HL-60 (cell line): ENCODE results near the gene ACACA.

Experiments
- DNase-seq, 2 experiments: peaks; one replicate each; pipeline ENCODE4 v3.0.0-alpha.2; 2010 to 2020; ENCODE audit warnings: low read depth in 1 of 2, low spot score in 1 of 2
- H3K27ac ChIP-seq: fragments of 250-450 bp; sonication (Bioruptor Pico); replicated peaks from 2 replicates; pipeline ENCODE4 v1.5.1; 2020; ENCODE audit warnings: mild to moderate bottlenecking, moderate library complexity
- H3K27me3 ChIP-seq: fragments of 250-450 bp; sonication (Bioruptor Pico); 2 replicates; pipeline ENCODE4 v1.5.1; 2021; ENCODE audit warnings: mild to moderate bottlenecking, moderate library complexity; ENCODE audit not compliant: insufficient read depth, poor library complexity, severe bottlenecking
- H3K4me3 ChIP-seq: replicated peaks from 2 replicates; pipeline ENCODE4 v1.5.1; 2011; ENCODE audit warnings: mild to moderate bottlenecking, control low read depth, low read length; ENCODE audit not compliant: insufficient read depth
- CTCF ChIP-seq: IDR thresholded peaks from one replicate; pipeline ENCODE4 v1.5.1; 2011; ENCODE audit warnings: low read length, control low read depth, inconsistent platforms; ENCODE audit not compliant: insufficient read depth
- GABPA ChIP-seq: IDR thresholded peaks from 2 replicates; pipeline ENCODE4 v1.6.1; 2012; ENCODE audit warnings: low read depth
- POLR2AphosphoS5 ChIP-seq: IDR thresholded peaks from 2 replicates; pipeline ENCODE4 v1.6.1; 2012; ENCODE audit warnings: low read depth
- REST ChIP-seq: IDR thresholded peaks from 2 replicates; pipeline ENCODE4 v1.6.1; 2012; ENCODE audit warnings: low read depth; ENCODE audit not compliant: insufficient replicate concordance
- SPI1 ChIP-seq: IDR thresholded peaks from 2 replicates; pipeline ENCODE4 v1.6.1; 2012; ENCODE audit warnings: low read depth, mild to moderate bottlenecking, borderline replicate concordance

ACACA gene

GRCh38 chr17:37066322-37067255 lies 340.0 kb downstream of the ACACA start:
- no peak for TF ChIP-seq REST
- TF ChIP-seq POLR2AphosphoS5 = no peak
- Histone ChIP-seq H3K4me3 (no peak overlapping the region), H3K27me3 (no peaks in the 10 kb centered on the region), H3K27ac (no peak overlapping the region)
- no peak for DNase-seq

- TF ChIP-seq GABPA = no peak
- no peak for TF ChIP-seq CTCF
- no peak for TF ChIP-seq POLR2AphosphoS5
- TF ChIP-seq REST = no peak
- TF ChIP-seq SPI1 = no peak
- H3K4me3 ChIP-seq = no peak overlapping the region
- no peaks in the 10 kb centered on the region for H3K27me3 ChIP-seq
- no peak for DNase-seq
- H3K27ac ChIP-seq = no peak overlapping the region
Observed at GRCh38 chr17:37065486-37066321, 340.9 kb downstream of the ACACA start.

GRCh38 chr17:37064956-37065355 lies 341.7 kb downstream of the ACACA start:
- DNase-seq = no peak
- TF ChIP-seq POLR2AphosphoS5 = no peak
- no peak for TF ChIP-seq CTCF
- TF ChIP-seq REST = no peak
- TF ChIP-seq GABPA = no peak
- no peak for TF ChIP-seq SPI1
- no peak overlapping the region for H3K27ac ChIP-seq
- no peaks in the 10 kb centered on the region for H3K27me3 ChIP-seq
- H3K4me3 ChIP-seq = no peak overlapping the region
